22Rv1 (cell line): ENCODE data around the gene ZBTB25.

Experiments
- ZFX ChIP-seq: fragments of 450-650 bp; IDR thresholded peaks from 2 replicates; pipeline ENCODE4 v1.6.1; 2017; ENCODE audit warnings: antibody characterized with exemption, borderline replicate concordance
- TF ChIP-seq, protein P1 (sequence below): fragments of 450-650 bp; IDR thresholded peaks from 2 replicates; pipeline ENCODE4 v1.5.1; 2017; ENCODE audit warnings: mild to moderate bottlenecking

DNA sequence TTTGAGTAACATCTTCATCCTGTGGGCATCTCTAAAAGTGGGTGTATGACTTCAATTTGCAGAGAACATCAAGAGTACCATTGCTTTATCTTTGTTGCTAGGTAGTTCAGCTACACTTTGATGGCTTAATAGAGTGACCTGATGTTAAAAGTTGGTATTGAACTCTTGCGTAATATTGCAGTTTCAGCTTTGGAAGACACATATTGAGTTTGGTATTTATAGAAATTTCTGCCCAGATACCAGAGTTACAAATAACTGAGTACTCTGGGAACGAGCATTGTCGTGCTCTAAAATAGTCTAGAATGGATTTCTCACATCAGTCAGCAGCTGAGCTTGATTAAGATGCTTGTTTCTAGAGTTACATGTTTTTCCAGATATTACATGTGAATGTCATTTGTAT, 63.1 kb downstream of the ZBTB25 start:
- no peak for TF ChIP-seq ZFX
- TF ChIP-seq, protein P1, sequence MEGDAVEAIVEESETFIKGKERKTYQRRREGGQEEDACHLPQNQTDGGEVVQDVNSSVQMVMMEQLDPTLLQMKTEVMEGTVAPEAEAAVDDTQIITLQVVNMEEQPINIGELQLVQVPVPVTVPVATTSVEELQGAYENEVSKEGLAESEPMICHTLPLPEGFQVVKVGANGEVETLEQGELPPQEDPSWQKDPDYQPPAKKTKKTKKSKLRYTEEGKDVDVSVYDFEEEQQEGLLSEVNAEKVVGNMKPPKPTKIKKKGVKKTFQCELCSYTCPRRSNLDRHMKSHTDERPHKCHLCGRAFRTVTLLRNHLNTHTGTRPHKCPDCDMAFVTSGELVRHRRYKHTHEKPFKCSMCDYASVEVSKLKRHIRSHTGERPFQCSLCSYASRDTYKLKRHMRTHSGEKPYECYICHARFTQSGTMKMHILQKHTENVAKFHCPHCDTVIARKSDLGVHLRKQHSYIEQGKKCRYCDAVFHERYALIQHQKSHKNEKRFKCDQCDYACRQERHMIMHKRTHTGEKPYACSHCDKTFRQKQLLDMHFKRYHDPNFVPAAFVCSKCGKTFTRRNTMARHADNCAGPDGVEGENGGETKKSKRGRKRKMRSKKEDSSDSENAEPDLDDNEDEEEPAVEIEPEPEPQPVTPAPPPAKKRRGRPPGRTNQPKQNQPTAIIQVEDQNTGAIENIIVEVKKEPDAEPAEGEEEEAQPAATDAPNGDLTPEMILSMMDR = no peak
